Hindlimb muscle (tissue), 1 donor: ENCODE data around the gene PPP2R5D. TPM values are rescaled to one million over a fixed set of nuclear protein-coding genes. Genes with fewer than 3 reads are reported as not detected.
"Not testable (repeated sequence)": the region's sequence is repeated elsewhere in the genome, so short reads cannot be mapped to it uniquely, and the experiment has no call there.

Experiments used
- DNase-seq: peaks from one replicate; pipeline ENCODE4 v3.0.0-alpha.2; 2013
- polyA plus RNA-seq: library from polyadenylated mRNA; unstranded; fragments of 120-200 nt; gene quantifications from one replicate; pipeline ENCODE4 v1.2.1, GENCODE V29; 2013; ENCODE audit not compliant: insufficient read length

Gene PPP2R5D
- polyA plus RNA-seq, 1 donor, result 47.7 TPM

DNA sequence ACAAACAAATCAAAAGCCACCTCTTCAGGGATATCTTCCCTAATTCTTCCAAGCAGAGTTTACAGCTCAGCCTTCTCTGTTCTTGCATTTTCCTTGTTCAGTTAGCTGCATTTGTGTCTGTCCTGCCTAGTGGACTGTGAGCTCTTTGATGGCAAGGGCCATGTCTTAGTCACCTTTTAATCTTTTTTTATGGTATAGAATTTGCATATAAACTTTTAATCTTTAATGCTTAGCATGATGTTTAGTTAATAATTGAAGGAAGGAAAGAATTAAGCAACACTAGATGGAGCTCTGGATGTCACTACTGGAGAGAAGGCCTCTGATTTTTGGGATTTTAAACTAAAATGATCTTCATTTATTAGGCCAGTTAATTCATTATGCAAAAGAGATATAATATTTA is 12.1 kb downstream of the PPP2R5D start:
- DNase-seq, result no peak

DNA sequence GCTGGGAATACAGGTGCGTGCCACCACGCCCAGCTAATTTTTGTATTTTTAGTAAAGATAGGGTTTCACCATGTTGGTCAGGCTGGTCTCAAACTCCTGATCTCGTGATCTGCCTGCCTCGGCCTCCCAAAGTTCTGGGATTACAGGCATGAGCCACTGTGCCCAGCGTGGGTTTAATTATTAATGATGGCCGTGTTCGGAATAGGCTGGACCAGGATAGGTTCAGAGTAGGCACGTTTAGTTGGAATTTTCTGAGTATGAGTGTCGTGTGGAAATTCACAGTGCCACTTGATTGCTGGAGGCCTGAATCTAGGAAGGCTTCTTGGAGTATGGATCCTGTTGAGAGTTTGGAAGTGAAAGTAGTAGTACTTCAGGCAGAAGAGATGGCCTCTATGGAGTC is 13.8 kb downstream of the PPP2R5D start:
- not testable (repeated sequence) for DNase-seq

DNA sequence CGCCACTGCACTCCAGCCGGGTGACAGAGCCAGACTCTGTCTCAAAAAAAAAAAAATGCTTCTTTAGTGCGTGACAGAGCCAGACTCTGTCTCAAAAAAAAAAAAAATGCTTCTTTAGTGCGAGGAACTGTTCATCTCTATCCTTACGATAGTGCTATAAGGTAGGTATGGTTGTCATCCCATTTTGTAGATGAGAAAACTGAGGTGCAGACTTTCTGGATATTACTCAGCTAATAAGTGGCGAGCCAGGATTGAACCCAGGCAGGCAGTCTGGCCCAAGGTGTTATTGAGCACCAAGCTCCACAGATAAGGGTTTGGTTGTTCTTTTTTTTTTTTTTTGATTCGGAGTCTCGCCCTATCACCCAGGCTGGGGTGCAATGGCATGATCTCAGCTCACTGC is 17.5 kb downstream of the PPP2R5D start:
- no peak for DNase-seq

DNA sequence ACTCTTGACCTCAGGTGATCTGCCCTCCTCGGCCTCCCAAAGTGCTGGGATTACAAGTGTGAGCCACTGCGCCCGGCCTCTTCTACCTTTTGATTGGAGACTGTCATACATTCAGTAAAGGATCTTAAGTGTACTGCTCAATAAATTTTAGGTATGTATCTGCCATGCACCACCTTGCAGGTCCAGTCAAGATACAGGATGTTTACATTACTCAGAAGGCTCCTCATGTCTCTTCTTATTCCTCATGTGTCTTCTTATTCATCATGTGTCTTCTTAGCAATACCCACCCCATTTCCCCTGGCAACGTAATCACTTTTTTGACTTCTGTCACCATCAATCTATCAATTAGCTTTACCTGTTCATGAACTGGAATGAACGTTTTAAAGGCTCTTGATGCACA is 21.5 kb downstream of the PPP2R5D start:
- DNase-seq, result no peak

DNA sequence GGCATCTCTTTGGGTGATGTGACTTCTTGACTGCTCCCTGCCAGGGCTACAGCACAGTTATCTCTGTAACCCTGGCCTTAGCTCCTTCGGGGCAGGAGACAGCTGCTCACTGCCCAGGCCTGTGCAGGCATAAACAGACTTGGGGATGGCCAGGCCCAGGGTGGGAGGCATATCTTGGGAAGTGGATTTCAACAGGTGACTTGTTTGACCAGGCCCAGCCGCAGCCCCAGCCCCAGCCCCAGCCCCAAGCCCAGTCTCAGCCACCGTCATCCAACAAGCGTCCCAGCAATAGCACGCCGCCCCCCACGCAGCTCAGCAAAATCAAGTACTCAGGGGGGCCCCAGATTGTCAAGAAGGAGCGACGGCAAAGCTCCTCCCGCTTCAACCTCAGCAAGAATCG is 21.9 kb downstream of the PPP2R5D start:
- DNase-seq, result no peak

DNA sequence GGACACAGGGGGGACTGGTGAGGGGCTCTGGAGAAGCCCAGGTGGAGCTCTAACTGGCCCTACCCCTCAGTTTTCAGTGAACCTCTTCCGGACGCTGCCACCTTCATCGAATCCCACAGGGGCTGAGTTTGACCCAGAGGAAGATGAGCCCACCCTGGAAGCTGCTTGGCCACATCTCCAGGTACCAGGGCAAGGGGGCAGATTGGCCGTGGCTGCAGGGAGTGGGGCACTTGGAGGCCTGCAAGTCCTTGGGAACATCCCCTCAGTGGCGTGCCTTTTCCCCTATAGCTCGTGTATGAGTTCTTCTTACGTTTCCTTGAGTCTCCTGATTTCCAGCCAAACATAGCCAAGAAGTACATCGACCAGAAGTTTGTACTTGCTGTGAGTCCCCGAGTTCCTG is 22.8 kb downstream of the PPP2R5D start:
- DNase-seq, result no peak

DNA sequence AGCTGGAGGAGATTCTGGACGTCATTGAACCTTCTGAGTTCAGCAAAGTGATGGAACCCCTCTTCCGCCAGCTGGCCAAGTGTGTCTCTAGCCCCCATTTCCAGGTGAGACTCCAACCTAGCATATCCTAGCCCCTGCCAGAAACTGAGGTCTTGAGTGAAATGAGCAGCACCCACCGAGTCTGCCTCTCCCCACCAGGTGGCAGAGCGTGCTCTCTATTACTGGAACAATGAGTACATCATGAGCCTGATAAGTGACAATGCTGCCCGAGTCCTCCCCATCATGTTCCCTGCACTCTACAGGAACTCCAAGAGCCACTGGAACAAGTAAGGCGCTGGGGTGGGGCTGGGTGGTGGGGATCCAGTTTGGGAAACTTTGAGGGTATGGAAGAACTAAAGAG is 24.8 kb downstream of the PPP2R5D start:
- no peak for DNase-seq

DNA sequence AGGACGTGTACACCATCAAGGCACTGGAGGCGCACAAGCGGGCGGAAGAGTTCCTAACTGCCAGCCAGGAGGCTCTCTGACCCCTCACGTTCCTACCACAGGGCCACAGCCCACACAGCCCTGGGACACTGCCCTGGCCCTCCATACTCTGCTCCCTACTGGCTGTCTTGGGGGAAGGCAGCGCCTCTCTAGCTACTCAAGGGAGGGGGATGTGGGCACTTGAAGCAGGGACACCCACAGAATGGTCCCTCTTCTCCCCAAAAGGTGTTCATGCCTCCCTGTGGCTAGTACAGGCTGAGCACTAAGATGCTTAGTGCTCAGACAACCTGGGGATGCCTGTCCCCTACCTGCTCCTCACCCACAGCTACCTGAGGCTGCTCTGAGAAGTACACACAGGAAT is 26.8 kb downstream of the PPP2R5D start:
- DNase-seq, result no peak

DNA sequence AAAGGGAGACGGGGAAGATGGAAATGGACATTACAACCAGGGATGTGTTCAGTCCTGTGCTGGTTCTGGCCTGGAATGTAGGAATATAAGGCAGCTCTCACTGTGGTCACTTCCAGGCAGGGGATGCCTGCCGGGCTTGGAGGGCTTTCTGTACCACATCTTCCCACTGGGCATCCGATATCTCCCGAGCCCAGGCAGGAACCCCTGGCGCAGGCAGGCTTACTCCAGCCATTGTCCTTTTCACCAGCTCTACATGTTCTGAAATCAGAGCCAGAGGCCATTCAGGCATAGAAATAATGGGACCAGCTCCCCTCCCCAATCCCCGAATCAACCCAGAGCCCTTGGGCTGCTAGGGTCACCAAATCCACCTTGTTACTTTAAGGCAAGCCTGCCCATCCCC is 28.0 kb downstream of the PPP2R5D start:
- DNase-seq, result no peak

DNA sequence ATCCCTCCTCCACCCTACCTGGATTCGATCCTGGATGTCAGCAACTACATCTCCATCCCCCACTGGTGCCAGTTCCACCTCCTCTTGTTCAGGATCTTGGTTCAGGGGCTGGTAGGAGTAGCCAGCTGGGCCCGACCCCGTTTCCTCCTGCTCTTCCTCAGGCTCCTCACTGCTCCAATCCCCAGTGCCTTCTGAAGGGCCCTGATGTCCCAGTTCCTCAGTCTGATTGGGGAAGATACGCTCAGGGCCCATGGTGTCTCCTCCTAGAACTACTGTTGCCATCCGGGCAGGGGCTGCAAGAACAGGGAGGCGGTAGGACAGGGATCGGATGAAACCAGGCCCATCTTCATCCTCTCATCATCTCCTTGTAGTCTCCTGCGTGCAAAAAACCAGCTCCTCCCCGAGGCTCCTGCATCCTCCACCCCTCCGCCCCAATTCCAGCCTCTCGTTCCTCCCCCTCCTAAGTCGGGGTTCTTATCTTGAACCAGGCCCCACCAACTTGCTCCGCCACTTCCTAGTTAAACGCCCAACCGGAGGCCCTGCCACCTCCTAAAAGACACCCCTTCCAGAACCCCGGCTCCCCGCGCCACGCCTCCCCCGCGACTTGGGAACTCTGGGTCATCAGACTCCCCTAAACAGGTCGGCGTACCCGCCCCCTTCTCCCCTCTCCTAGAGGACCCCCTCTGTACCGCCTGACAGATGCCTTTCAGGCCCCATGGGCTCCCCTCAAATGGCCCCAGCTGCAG is 28.9 kb downstream of the PPP2R5D start:
- DNase-seq, result no peak

DNA sequence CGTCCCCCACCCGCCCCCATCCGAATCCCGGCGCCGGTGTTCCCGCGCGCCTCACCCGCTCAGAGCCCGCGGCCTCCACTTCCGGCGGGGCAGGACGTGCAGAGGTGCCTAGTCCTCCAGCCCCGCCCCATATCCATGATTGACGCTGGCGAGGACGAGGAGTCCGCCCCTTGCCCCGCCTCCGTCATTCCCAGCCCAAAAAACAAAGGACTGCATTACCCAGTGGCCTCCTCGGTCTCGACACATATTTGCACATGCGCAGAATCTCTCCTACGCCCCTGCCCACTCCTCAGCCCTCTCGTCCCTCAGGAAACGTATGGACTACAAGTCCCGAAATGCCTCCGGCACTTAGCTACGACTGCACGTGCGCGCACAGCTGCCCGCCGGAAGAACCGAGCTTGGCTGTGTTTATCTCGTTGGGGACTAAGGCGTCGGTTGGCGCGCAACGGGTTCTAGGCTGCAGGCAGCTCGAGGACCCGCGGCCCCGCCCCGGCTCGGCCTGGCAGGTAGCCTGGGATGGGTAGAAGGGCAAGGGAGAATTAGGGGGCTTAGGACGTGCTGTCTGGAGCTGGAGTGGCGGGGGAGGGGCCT is 29.6 kb downstream of the PPP2R5D start, which contains the start of the genes KLHDC3 and MEA1:
KLHDC3 (plus strand) TSS at position 407 of the 591 bp plus-strand sequence. CDS start 2,944 bp downstream, outside the sequence.
MEA1 (minus strand) TSS at position 104 of the 591 bp plus-strand sequence. CDS start 133 bp downstream, outside the sequence.
- DNase-seq, result peak; percentile 99

DNA sequence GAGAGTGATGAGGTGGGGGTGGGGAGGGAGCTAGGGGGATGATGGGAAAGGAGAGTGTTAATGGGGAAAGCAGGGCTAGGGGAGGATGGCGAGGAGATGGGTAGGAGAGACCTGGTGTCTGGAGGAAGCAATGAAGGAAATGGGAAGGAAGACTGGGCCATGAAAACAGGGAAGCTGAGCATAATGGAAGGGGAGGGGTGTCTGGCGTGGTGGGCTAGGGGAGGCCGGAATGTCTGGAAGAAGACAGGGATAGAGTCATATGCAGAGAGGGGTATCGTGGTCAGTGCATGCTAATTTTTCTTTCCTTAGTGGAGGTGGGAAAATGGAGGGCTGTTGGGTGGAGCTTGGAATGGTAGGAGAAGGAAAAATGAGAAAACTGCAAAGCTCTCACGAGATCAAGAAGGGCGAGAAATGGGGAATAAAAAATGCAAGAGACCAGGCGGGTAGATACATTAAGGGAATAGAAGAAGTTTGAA is 30.1 kb downstream of the PPP2R5D start:
- peak; percentile 42 for DNase-seq

DNA sequence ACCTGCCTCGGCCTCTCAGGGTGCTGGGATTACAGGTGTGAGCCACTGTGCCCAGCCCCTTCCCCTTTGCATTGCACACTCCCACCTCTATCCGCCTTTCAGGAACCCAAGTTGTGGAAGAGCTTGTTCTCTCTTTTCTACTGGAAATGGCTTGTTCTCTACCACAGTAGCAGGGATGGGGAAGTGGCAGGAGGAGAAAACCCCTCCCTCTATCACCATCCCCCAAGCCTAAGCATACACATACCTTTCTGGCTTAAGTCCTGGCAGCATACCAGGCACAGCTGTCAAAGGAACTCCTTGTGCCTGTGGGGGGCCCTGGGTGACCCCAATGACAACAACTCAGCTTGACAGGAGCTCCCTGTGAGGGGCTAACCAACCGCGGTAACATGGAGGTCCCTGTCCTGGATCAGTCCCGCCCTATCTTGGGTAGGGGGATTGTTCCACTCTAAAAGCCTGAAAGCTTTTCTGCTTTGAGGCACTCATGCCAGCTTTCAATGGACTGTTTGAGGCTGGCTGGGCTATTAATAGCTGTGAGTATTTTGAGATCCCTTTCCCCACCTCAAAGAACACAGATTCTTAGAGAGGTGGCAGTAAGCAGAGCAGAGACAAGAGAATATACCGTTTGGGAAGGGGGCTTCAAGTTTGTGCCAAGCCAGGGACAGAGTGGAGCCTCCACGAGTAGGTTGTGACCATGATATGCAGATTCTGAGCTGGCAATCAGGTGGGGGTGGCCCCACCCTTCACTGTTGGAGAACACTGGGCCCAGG is 32.0 kb downstream of the PPP2R5D start:
- DNase-seq, result no peak

DNA sequence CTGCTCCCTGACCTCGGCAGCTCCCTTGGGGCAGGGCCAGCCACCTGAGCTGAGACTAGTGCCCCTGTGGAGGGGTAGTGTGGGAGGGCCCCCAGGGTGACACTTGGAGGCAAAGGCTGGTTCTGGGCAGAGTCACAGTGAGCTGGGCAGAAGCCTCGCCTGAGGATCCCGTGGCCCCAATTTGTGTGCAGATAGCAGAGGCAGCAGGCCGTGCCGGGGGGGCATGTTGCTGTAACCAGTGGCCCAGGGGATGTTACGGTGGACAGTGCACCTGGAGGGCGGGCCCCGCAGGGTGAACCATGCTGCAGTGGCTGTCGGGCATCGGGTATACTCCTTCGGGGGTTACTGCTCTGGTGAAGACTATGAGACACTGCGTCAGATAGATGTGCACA is 32.6 kb downstream of the PPP2R5D start:
- DNase-seq, result no peak

DNA sequence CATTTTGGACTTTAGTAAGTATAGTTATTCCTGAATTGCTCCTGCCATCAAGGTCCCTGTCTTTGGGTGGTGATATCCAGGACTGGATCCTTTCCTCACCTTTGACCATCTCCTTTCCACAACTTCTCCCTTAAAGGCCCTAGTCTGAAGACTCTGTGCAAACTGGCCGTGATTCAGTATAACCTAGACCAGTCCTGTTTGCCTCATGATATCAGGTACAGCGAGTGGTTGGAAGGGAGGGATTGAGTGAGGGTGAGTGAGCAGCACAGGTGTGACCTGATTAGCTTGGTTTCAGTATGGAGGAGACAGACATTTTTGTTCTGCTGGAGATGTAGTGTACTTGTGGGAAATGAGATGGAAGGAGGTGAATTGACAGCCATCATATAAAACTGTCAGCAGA is 34.8 kb downstream of the PPP2R5D start:
- no peak for DNase-seq

DNA sequence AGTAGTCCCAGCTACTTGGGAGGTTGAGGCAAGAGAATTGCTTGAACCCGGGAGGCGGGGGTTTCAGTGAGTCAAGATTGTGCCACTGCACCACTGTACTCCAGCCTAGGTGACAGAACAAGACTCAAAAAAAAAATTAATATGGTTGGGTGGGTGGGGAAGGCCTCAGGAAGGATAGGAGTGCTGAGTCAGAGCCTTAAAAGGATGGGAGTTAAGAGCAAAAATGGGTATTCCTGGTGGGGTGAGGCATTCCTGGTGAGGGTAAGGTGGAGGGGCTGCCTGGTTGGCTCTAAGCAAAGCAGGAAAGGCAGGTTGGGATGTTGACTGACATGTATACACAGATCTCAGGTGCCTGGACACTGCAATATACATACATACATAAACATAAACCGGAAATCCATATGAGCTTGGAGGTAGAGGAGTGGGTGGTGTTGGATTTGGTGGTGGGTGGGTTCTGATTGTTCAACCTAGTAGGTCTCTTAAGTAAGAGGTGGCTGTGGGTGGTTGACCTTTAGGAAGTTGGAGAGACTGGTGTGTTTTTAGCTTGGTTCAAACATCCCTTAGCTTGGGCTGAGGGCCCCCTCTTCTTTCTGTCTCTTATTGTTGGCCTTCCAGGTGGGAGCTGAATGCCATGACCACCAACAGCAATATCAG is 35.8 kb downstream of the PPP2R5D start:
- no peak for DNase-seq

DNA sequence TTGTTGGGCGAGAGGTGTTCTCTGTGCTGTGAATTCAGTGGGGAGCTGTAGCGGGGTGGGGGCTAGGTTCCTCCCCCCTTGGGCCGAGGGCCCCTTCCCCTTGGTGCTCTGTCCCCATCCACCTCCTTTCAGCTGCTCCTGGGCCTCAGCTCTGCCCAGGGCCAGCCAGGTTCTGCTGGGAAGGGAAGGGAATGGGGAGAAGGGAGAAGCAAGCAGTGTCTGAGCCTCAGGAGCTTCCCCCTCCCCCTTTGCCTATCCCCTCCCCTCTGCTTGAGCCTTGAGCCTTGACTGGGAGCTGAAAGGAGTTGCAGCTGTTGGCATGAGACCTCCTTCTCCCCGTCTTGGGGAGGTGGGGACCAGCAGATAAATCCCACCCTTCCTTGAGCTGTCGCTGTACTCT is 36.5 kb downstream of the PPP2R5D start:
- DNase-seq, result no peak

DNA sequence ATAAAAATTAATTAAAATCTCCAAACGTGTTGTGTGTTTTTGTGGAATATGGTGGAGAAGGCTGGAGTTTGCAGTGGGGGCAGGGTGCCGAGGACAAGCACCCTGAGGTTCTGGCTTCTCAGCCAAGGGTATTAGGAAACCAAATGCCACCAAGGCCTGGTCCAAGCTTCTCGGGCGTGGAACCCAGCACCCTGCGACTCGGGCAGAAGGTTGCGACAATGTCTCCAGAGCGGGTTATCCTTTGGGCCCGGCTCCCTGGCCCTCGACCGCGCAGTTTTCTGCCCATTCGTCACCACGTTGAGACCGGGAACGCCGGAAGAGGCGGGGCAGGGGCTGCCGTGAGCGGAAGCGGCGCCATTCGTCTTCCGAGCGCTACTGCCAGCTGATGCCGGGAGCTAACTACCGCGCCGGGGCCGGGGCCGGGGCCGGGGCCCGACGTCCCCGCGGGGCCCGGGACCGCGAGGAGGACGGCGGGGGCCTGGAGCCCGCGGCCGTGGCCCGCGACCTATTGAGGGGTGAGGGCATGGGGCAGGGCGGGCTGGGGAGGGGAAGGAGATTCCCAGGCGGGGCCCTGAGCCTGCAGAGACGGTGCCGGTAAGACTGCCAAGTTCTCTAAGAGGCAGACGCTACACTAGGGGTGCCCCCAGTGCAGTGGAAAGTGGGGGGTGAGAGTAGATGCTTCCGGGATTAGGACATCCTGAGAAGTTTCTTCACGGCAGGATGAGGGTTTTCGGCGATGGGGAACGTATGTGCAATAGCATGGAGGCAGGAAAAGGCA is 37.1 kb downstream of the PPP2R5D start, which contains the start of gene RRP36:
RRP36 (plus strand) TSS at position 354 of the 778 bp plus-strand sequence; CDS start at position 386, 32 bp downstream.
- DNase-seq, result peak; percentile 76

DNA sequence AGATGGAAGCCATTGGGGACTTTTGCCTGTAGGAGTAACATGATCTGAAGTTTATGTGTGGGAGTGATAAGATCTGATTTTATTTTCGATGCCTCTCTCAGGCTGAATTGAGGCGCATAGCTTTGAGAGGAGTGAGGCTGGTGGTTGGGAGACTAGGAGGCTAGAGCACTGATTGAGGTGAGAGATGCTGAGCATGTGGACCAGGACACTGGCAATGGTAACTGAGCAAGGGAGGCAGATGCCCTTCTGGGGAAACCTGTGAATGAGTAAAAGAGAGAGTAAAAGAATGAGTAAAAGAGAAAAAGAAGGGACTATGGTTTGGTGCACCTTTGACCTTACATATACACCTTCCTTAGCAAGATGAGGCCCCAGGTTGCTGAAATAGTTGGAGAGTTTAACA is 40.1 kb downstream of the PPP2R5D start:
- DNase-seq, result no peak

DNA sequence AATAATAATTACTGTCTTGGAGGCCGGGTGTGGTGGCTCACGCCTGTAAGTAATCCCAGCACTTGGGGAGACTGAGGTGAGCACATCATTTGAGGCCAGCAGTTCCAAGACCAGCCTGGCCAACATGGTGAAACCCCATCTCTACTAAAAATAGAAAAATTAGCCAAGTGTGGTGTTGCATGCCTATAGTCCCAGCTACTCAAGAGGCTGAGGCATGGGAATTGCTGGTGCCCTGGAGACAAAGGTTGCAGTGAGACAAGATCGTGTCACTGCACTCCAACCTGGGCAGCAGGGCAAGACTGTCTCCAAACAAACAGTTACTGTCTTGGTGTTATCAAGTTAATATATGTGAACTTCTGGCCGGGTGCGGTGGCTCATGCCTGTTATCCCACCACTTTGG is 42.0 kb downstream of the PPP2R5D start:
- no peak for DNase-seq

DNA sequence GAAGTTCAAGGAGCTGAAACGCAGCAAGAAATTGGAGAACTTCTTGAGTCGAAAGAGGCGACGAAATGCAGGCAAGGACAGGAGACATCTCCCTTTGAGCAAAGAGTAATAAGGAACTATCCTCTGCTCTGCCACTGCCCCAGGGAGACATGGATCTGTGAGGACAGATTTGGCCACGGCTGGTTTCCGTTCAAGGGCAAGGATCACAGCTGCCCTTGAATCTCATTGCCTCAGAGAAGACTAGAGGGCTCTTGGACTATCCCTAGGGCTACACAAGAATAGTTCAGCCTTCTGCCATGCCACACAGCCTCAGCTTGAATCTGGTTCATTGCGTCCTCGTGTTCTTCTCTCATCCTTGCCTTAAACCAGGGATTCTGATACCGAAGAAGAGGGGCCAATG is 44.8 kb downstream of the PPP2R5D start:
- no peak for DNase-seq

DNA sequence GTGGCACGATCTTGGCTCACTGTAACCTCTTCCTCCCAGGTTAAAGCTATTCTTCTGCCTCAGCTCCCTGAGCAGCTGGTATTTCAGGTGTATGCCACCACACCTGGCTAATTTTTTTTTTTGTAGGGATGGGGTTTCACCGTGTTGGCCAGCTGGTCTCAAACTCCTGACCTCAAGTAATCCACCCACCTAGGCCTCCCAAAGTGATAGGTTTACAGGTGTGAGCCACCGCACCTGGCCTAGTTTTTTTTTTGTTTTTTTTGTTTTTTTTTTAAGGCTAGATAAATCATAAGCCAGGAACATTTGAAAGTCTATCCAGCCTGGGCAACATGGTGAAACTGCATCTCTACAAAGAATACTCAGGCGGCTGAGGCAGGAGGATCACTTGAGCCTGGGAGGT is 48.0 kb downstream of the PPP2R5D start:
- no peak for DNase-seq
